ENCODE data around the gene OR1J1. TPM values are rescaled to one million over a fixed set of nuclear protein-coding genes. Genes with fewer than 3 reads are reported as not detected.

Gene OR1J1
- total RNA-seq, 1 donor from 2014 or later = not detected

DNA sequence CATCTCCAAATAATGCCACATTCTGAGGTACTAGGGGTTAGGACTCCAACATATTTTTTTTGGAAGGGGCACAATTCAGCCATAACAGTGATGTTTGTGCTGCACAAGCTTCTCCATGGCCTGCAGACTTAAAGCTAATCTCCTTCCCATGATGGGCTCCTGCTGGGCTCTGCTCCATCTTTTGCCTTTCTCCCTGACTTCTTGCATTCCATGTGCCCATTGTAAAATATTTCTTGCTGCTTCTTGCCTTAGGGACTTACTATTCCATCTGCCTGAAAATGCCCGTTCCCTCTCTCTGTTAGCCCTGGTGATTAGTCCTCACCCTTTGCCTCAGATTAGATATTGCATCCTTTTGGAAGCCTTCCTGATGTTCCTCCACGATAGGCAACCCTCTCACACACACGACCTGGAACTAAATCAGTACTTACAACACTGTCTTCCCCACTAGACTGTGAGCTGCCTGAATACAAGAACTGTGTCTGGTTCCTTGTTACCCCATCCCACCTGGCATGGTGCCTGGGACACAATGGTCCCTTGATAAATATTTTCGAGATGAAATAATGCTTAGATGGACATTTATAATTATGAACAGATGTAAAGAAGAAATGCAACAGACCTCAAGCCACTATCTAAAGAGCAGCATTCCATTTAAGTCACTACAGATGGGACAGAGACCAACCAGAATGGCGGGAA, 33.5 kb downstream of the OR1J1 start:
- no peaks in the 10 kb centered on the region for H3K36me3 ChIP-seq
- no peak overlapping the region for H3K27ac ChIP-seq
- H4K20me1 ChIP-seq (ENCODE audit: low read depth) = no peaks in the 10 kb centered on the region
- H3K4me1 ChIP-seq = no peaks in the 10 kb centered on the region
- H3K9me3 ChIP-seq (ENCODE audit: low read depth) = no peaks in the 10 kb centered on the region
- H3K4me1 Mint-ChIP-seq = no peaks in the 10 kb centered on the region
- H3K4me2 ChIP-seq = no peak overlapping the region
- no peaks in the 10 kb centered on the region for H3K27me3 ChIP-seq
- no peak for DNase-seq (ENCODE audit: low spot score)
- H3K4me3 Mint-ChIP-seq = no peak overlapping the region
- peaks cover 5% of the 10 kb centered on the region for H3K9me3 Mint-ChIP-seq
- TF ChIP-seq, protein P1, sequence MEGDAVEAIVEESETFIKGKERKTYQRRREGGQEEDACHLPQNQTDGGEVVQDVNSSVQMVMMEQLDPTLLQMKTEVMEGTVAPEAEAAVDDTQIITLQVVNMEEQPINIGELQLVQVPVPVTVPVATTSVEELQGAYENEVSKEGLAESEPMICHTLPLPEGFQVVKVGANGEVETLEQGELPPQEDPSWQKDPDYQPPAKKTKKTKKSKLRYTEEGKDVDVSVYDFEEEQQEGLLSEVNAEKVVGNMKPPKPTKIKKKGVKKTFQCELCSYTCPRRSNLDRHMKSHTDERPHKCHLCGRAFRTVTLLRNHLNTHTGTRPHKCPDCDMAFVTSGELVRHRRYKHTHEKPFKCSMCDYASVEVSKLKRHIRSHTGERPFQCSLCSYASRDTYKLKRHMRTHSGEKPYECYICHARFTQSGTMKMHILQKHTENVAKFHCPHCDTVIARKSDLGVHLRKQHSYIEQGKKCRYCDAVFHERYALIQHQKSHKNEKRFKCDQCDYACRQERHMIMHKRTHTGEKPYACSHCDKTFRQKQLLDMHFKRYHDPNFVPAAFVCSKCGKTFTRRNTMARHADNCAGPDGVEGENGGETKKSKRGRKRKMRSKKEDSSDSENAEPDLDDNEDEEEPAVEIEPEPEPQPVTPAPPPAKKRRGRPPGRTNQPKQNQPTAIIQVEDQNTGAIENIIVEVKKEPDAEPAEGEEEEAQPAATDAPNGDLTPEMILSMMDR (IDR thresholded peaks at IDR 0.05) = no peak
- TF ChIP-seq EZH2phosphoT487 (IDR thresholded peaks at IDR 0.05) = no peak
- TF ChIP-seq EZH2 (IDR thresholded peaks at IDR 0.05) = no peak
- H2AFZ ChIP-seq (replicated peaks) = no peak overlapping the region
- peaks cover 30% of the 10 kb centered on the region for H3K27me3 Mint-ChIP-seq (ENCODE audit: insufficient read depth, low read depth)
- no peak overlapping the region for H3K27ac Mint-ChIP-seq
- H3F3A ChIP-seq (ENCODE audit: low read depth) = no peaks in the 10 kb centered on the region
- H3K36me3 Mint-ChIP-seq = no peaks in the 10 kb centered on the region
- no peaks in the 10 kb centered on the region for H3K79me2 ChIP-seq (ENCODE audit: low read depth)
- H3K9ac ChIP-seq = no peak overlapping the region
- H3K4me3 ChIP-seq = no peak overlapping the region

DNA sequence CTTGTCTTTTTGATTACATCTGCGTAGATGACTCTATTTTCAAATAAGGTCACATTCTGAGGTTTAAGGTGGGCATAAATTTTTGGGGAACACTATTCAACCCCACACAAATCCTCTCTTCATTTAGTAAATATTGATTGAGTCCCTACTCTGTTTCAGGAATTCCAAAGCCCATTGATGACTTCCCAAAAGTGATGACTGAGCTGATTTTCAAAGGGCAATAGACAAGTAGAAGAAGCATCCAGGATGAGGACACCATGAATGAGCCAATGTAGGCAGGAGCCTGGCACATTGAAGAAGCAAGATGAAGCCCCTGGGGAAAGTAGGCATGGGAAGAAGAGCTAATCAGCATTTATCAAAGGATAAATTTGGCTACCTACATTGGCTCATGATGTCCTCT, 35.2 kb downstream of the OR1J1 start:
- Histone ChIP-seq H3K9ac (no peak overlapping the region), H3K4me1 (no peaks in the 10 kb centered on the region), H3K27ac (no peak overlapping the region), H3K27me3 (no peaks in the 10 kb centered on the region), H3K36me3 (no peaks in the 10 kb centered on the region), H3F3A (ENCODE audit: low read depth) (no peaks in the 10 kb centered on the region), H2AFZ (replicated peaks) (no peak overlapping the region), H4K20me1 (ENCODE audit: low read depth) (no peaks in the 10 kb centered on the region), H3K4me2 (no peak overlapping the region), H3K9me3 (ENCODE audit: low read depth) (no peaks in the 10 kb centered on the region), H3K4me3 (no peak overlapping the region), H3K79me2 (ENCODE audit: low read depth) (no peaks in the 10 kb centered on the region)
- H3K4me1 Mint-ChIP-seq = no peaks in the 10 kb centered on the region
- no peaks in the 10 kb centered on the region for H3K36me3 Mint-ChIP-seq
- no peak for DNase-seq (ENCODE audit: low spot score)
- TF ChIP-seq, protein P1 (IDR thresholded peaks at IDR 0.05) = no peak
- TF ChIP-seq EZH2phosphoT487 (IDR thresholded peaks at IDR 0.05) = no peak
- no peak overlapping the region for H3K4me3 Mint-ChIP-seq
- peaks cover 30% of the 10 kb centered on the region for H3K27me3 Mint-ChIP-seq (ENCODE audit: insufficient read depth, low read depth)
- H3K27ac Mint-ChIP-seq = no peak overlapping the region
- H3K9me3 Mint-ChIP-seq = peaks cover 3% of the 10 kb centered on the region

Other genes starting within 250 kb of the OR1J1 start
- gene LHX6, start 249.0 kb downstream of the OR1J1 start, total RNA-seq (ENCODE audit: low replicate concordance) = 0.93 TPM in 1 of 2 replicates, not detected in the other
- 8.4 and 12.9 TPM in 2 replicates for gene RBM18, start 213.1 kb downstream of the OR1J1 start, total RNA-seq (ENCODE audit: low replicate concordance)
- 22.1 and 44.4 TPM in 2 replicates for gene MRRF, start 213.0 kb downstream of the OR1J1 start, total RNA-seq (ENCODE audit: low replicate concordance)
- 1.8 and 2.2 TPM in 2 replicates for gene PTGS1, start 106.9 kb downstream of the OR1J1 start, total RNA-seq (ENCODE audit: low replicate concordance)
- gene OR1J2, start 32.9 kb upstream of the OR1J1 start, total RNA-seq (ENCODE audit: low replicate concordance) = not detected in 2 replicates
- gene OR1J4, start 41.2 kb upstream of the OR1J1 start, total RNA-seq (ENCODE audit: low replicate concordance) = not detected in 2 replicates
- not detected in 2 replicates for gene OR1N1, start 49.4 kb upstream of the OR1J1 start, total RNA-seq (ENCODE audit: low replicate concordance)
- not detected in 2 replicates for gene OR1N2, start 75.2 kb upstream of the OR1J1 start, total RNA-seq (ENCODE audit: low replicate concordance)
- not detected in 2 replicates for gene OR1L8, start 105.5 kb upstream of the OR1J1 start, total RNA-seq (ENCODE audit: low replicate concordance)
- gene OR1Q1, start 136.8 kb upstream of the OR1J1 start, total RNA-seq (ENCODE audit: low replicate concordance) = not detected in 2 replicates
- gene OR1B1, start 179.7 kb upstream of the OR1J1 start, total RNA-seq (ENCODE audit: low replicate concordance) = not detected in 2 replicates
- not detected in 2 replicates for gene OR1L1, start 183.8 kb upstream of the OR1J1 start, total RNA-seq (ENCODE audit: low replicate concordance)
- not detected in 2 replicates for gene OR1L3, start 197.2 kb upstream of the OR1J1 start, total RNA-seq (ENCODE audit: low replicate concordance)
- gene OR1L4, start 246.1 kb upstream of the OR1J1 start, total RNA-seq (ENCODE audit: low replicate concordance) = not detected in 2 replicates